RCC 7860 (cell line): ENCODE data around the gene NEUROD1.

Source experiments
- DNase-seq: peaks from one replicate; pipeline ENCODE4 v3.0.0-alpha.2; 2015; ENCODE audit warnings: low spot score
- FAIRE-seq: peaks from 2 replicates; lab custom pipeline; 2012; peaks lifted over from hg19 to GRCh38; lab: Jason Lieb, UNC

The NEUROD1 gene

DNA sequence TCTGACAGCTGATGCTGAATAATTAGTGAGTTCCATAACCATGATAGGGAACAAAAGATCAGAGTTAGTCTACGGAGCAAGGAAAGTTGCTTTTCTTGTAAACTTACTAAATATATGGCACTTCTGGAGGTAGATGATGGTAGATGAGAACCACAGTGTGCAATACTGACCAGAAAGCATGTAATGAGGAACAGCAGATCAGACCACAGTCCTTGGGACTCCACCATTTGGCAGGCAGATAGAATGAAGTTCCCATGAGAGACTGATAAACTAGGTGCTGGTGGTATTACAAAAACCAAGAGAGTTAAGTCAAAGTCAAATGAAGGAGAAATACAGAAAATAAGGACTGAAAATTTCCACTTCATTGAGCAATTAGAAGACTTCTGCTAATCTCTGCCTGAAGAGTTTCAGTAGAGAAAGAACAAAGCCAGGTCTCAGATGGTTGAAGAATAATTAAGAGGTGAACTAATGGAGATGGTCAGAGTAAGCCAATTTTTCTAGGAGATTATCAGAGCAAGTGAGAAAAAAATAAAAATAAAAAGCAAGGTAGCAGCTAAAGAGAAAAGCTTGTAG lies 33.8 kb downstream of the NEUROD1 start:
- FAIRE-seq: no peak
- no peak for DNase-seq

GRCh38 chr2:181643151-181643550 lies 37.2 kb downstream of the NEUROD1 start:
- no peak for FAIRE-seq

DNA sequence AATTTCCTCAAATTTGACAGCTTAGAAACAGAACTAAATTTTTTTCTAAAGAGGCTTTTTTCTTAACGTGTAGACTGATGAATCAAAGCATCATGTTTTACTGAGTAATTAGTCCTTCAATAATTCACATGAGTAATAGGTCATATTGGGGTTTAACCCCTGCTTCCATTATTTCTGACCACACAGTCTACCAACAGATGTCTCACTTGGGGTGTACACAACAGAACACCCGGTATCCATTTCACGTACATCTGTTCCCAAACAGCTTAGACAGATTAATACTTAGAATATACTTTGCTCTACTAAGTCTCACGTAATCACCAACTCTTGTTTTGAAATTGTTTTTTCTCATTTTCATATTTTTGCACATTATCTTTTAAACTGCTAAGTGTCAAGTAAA lies 38.2 kb downstream of the NEUROD1 start:
- FAIRE-seq: no peak
- no peak for DNase-seq

More at GRCh38 chr2:181643151-181643550, 37.2 kb downstream of the NEUROD1 start:
- DNase-seq: no peak

- DNase-seq: no peak
- no peak for FAIRE-seq
Measured at GRCh38 chr2:181639686-181640085, 40.6 kb downstream of the NEUROD1 start.

GRCh38 chr2:181632733-181633401 lies 47.5 kb downstream of the NEUROD1 start:
- no peak for FAIRE-seq
- DNase-seq: no peak

DNA sequence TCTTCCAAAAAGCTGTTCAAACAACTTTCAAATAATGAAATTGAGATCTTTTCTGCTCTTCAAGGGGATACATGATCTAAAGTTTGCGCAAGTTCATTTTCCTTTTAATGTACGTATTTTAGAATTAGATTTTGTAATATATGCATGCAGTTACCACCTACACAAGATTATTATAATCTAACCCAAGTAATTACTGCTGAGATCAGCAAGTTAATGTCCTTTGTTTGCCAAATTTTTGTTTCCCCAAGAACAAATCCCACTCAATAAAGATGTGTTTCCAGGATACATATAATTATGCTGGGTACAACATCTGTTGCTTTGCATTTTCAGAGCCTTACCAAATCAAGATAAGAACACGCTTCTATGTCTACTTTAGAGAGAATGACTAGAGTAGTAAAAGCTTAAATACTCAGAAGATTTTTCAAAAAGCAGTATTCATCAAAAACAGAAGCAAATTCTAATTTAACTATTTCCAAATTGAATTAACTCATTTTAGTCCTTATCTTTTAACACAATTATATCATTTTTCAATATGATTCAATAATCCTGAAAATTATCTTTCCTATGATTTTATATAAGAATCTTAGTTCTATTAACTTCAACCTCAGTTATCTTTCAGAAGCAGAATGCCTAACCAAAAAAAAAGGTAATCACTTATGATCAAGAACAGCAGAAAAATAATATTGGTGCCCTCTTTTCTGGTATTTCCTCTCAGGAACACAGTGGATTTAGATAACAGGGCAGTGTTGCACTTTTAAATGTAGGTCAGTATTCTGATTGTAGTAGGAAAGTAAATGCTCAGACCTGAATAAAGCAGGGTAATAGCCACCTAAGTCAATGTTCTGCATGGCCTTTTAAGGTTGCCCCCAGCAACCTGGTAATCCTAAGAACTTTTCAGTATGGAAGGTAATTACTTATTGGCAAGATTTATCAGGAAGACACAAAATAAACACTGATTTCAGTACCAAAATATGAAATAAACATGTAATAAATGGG lies 51.4 kb downstream of the NEUROD1 start:
- FAIRE-seq (no peak), DNase-seq (no peak)

GRCh38 chr2:181627545-181627944 lies 52.8 kb downstream of the NEUROD1 start:
- FAIRE-seq: no peak
- no peak for DNase-seq

DNA sequence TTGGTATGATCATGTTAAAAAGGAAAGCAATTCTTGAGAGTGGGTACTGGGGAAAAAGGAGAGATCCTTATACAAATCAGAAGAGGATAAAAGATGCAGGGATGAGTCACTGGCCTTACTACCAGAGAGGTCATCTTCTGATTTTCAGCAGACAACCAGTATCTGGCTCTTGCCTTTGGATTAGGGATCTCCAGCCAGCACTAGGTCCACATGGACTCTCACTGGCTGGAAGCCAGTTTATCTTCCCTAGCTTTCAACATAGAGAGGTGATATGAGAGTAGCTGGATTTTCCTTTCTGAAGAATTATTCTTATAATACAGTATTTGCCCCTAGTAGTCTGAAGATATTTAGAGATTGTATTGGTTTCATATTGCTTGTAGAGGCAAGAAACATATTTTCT lies 53.6 kb downstream of the NEUROD1 start:
- FAIRE-seq: no peak
- no peak for DNase-seq
